Transverse colon (tissue), 4 donors: ENCODE data around the gene VASP.

ENCODE experiments used
- CTCF ChIP-seq, 5 experiments: fragments of 200-600 bp in 3 of 5; fragments of 450-650 bp in 2 of 5; sonication (generic) in 3 of 5; IDR thresholded peaks; 1 replicate in 2 of 5; 2 replicates in 3 of 5; pipeline ENCODE4 v1.5.1; 2016 to 2017; ENCODE audit warnings: antibody characterized with exemption in 5 of 5, inconsistent platforms in 3 of 5, mild to moderate bottlenecking in 2 of 5, moderate library complexity in 1 of 5
- EP300 ChIP-seq: sonication (generic); formaldehyde crosslinking; IDR thresholded peaks from one replicate; pipeline ENCODE4 v1.6.1; 2017; ENCODE audit warnings: antibody characterized with exemption, low read depth
- POLR2A ChIP-seq: fragments of 450-650 bp; IDR thresholded peaks from one replicate; pipeline ENCODE4 v1.6.1; 2016; ENCODE audit warnings: antibody characterized with exemption, mild to moderate bottlenecking, moderate library complexity
- POLR2AphosphoS5 ChIP-seq, 3 donors: sonication (generic); formaldehyde crosslinking; IDR thresholded peaks; one replicate each; pipeline ENCODE4 v1.6.1; 2016; ENCODE audit warnings: antibody characterized with exemption in 3 of 3

- TF ChIP-seq EP300 (no peak), POLR2A (no peak), POLR2AphosphoS5 (IDR thresholded peaks at IDR 0.05) (no peak), CTCF (IDR thresholded peaks at IDR 0.05) (no peak)
Observed at GRCh38 chr19:45473367-45473681, 34.0 kb upstream of the VASP start.
